ENCODE measurements around the gene GMPS. TPM values are rescaled to one million over a fixed set of nuclear protein-coding genes. Genes with fewer than 3 reads are reported as not detected.
"Not testable (repeated sequence)": the region's sequence is repeated elsewhere in the genome, so short reads cannot be mapped to it uniquely, and the experiment has no call there.

Gene GMPS
- total RNA-seq, 1 experiment from 2014 or later, result 128 TPM

GRCh38 chr3:155843569-155843968 lies 26.9 kb upstream of the GMPS start:
- Mint-ChIP-seq H3K4me1 (ENCODE audit: insufficient read depth, unreplicated experiment) (peaks cover 19% of the 10 kb centered on the region), H3K9me3 (ENCODE audit: unreplicated experiment) (no peaks in the 10 kb centered on the region), H3K4me3 (ENCODE audit: unreplicated experiment) (no peak overlapping the region), H3K27ac (ENCODE audit: low read depth, unreplicated experiment) (no peak overlapping the region), H3K27me3 (ENCODE audit: insufficient read depth, unreplicated experiment) (no peaks in the 10 kb centered on the region), H3K36me3 (ENCODE audit: insufficient read depth, unreplicated experiment) (peaks cover 18% of the 10 kb centered on the region)
- intact Hi-C loops (cut with micrococcal nuclease), result no loop called here
- no peak for TF ChIP-seq CTCF (IDR thresholded peaks at IDR 0.05; ENCODE audit: unreplicated experiment)
- POLR2A ChIA-PET, result interaction anchor here (1.2 kb wide), 1 partner anchor 10 kb away, joined by 6 read pairs; no protein-coding TSS in a partner anchor
- TSS peak; percentile 0 for BruUV-seq (replicated peaks)
- DNase-seq (ENCODE audit: unreplicated experiment), result no peak
- CTCF ChIA-PET, result no interaction called here

GRCh38 chr3:155846119-155846518 lies 24.3 kb upstream of the GMPS start:
- no TSS peak for BruUV-seq (replicated peaks)
- no peak for TF ChIP-seq CTCF (IDR thresholded peaks at IDR 0.05; ENCODE audit: unreplicated experiment)
- H3K4me3 Mint-ChIP-seq (ENCODE audit: unreplicated experiment), result no peak overlapping the region
- ChIA-PET CTCF (no interaction called here), POLR2A (interaction anchor here (0.8 to 0.9 kb wide), 2 partner anchors 24 to 26 kb away, joined by 3 read pairs; no protein-coding TSS in a partner anchor)
- peaks cover 18% of the 10 kb centered on the region for H3K36me3 Mint-ChIP-seq (ENCODE audit: insufficient read depth, unreplicated experiment)
- no peak for DNase-seq (ENCODE audit: unreplicated experiment)
- H3K27me3 Mint-ChIP-seq (ENCODE audit: insufficient read depth, unreplicated experiment), result no peaks in the 10 kb centered on the region
- intact Hi-C loops (cut with micrococcal nuclease), result no loop called here
- peaks cover 19% of the 10 kb centered on the region for H3K4me1 Mint-ChIP-seq (ENCODE audit: insufficient read depth, unreplicated experiment)
- H3K9me3 Mint-ChIP-seq (ENCODE audit: unreplicated experiment), result no peaks in the 10 kb centered on the region
- no peak overlapping the region for H3K27ac Mint-ChIP-seq (ENCODE audit: low read depth, unreplicated experiment)

GRCh38 chr3:155847993-155848392 lies 22.5 kb upstream of the GMPS start:
- BruUV-seq (replicated peaks), result no TSS peak
- CTCF ChIA-PET, result interaction anchor here (0.7 kb wide), 1 partner anchor 24 kb away, joined by 3 read pairs; no protein-coding TSS in a partner anchor
- H3K36me3 Mint-ChIP-seq (ENCODE audit: insufficient read depth, unreplicated experiment), result peaks cover 13% of the 10 kb centered on the region
- no peak for TF ChIP-seq CTCF (IDR thresholded peaks at IDR 0.05; ENCODE audit: unreplicated experiment)
- H3K4me3 Mint-ChIP-seq (ENCODE audit: unreplicated experiment), result no peak overlapping the region
- H3K9me3 Mint-ChIP-seq (ENCODE audit: unreplicated experiment), result no peaks in the 10 kb centered on the region
- DNase-seq (ENCODE audit: unreplicated experiment), result no peak
- H3K4me1 Mint-ChIP-seq (ENCODE audit: insufficient read depth, unreplicated experiment), result peaks cover 19% of the 10 kb centered on the region
- no peaks in the 10 kb centered on the region for H3K27me3 Mint-ChIP-seq (ENCODE audit: insufficient read depth, unreplicated experiment)
- no peak overlapping the region for H3K27ac Mint-ChIP-seq (ENCODE audit: low read depth, unreplicated experiment)
- intact Hi-C loops (cut with micrococcal nuclease), result no loop called here
- POLR2A ChIA-PET, result interaction anchor here (0.7 kb wide), 1 partner anchor 19 kb away, joined by 3 read pairs; no protein-coding TSS in a partner anchor

- H3K27me3 Mint-ChIP-seq (ENCODE audit: insufficient read depth, unreplicated experiment); DNase-seq (ENCODE audit: unreplicated experiment); intact Hi-C loops (cut with micrococcal nuclease); H3K9me3 Mint-ChIP-seq (ENCODE audit: unreplicated experiment); BruUV-seq (replicated peaks); H3K27ac Mint-ChIP-seq (ENCODE audit: low read depth, unreplicated experiment): not testable (repeated sequence)
- POLR2A ChIA-PET, result interaction anchor here (0.6 to 0.7 kb wide), 2 partner anchors 13 to 102 kb away, joined by 3 to 4 read pairs; no protein-coding TSS in a partner anchor
- H3K4me3 Mint-ChIP-seq (ENCODE audit: unreplicated experiment), result peak overlapping the region; percentile 50
- peaks cover 13% of the 10 kb centered on the region for H3K36me3 Mint-ChIP-seq (ENCODE audit: insufficient read depth, unreplicated experiment)
- CTCF ChIA-PET, result interaction anchor here (0.6 to 1.7 kb wide), 5 partner anchors 19 to 49 kb away, joined by 3 to 5 read pairs (median 4); partner anchors contain the start of genes C3orf33 and GMPS
- peaks cover 15% of the 10 kb centered on the region for H3K4me1 Mint-ChIP-seq (ENCODE audit: insufficient read depth, unreplicated experiment)
These were observed 21.0 kb upstream of the GMPS start for GRCh38 chr3:155849404-155849803.

Measured in MCF 10A (cell line).